GM18867 (cell line): Measurements from ENCODE around the gene AOAH.
"Not testable (repeated sequence)": the region's sequence is repeated elsewhere in the genome, so short reads cannot be mapped to it uniquely, and the experiment has no call there.

Experiments used
- ATAC-seq: cut with Tn5 transposase; IDR thresholded peaks from one replicate; pipeline ENCODE4 v1.9.1; 2021; ENCODE audit warnings: mild to moderate bottlenecking, moderate library complexity; ENCODE audit not compliant: unreplicated experiment

Gene AOAH

GRCh38 chr7:36515847-36516246 is 208.4 kb downstream of the AOAH start:
- no peak for ATAC-seq

DNA sequence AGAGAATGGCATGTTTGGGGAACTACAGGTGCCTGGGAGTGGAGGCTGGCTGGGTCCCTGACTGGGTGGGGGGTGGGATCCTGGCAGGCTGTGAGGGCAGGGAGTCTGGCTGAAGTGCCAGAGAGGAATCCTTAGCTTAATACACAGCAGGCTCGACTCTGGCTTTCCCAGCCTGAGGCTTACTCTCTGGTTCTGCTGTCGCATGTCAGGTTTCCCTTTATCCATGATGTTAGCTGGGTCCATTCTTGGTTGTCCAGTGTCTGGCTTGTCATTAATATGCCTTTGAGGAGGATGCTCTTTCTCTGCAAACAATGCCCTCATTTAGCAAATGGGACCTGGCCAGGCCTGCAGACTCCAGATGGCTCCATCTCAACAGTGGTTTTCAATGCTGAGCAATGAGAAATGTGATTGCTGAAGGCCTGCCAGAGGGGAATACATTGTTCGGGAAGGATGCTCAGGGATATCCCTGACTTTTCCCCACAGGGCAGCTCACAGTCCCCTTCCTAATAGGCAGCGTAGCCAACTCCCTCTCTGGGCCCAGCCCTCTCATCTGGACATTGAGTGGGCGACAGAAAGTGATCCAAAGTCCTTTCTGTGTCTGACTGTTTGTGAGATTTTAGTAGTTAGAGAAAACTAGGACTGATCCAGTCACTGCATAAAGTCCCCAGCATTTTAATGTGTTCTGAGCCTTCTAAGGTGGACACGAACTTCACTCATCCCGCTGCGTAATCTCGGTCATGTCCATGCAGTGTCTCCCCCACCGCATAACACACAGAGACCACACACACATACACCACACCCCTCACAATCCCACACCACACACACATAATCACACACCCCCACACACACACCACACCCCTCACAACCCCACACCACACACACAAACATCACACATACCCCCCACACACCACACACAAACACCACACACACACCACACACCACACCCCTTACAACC is 209.7 kb downstream of the AOAH start:
- ATAC-seq = no peak

DNA sequence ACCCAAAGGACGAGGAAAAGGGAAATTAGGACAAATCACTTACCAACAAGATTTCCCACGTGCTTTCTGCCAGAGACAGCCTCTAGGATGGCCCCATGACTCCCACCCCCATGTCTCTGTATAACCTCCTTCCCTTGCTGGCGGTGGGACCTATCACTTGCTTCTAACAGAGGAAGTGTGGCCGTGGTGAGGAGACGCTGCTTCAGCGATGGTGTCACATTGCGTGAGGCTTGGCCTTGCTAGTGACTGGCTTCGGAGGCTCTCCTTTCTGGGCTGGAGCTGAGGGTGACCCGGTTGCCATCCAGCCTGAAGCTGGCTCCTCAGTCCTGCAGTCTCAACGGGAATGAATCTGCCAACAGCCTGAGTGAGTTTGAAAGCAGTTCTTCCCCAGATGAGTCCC is 210.9 kb downstream of the AOAH start:
- ATAC-seq = no peak

DNA sequence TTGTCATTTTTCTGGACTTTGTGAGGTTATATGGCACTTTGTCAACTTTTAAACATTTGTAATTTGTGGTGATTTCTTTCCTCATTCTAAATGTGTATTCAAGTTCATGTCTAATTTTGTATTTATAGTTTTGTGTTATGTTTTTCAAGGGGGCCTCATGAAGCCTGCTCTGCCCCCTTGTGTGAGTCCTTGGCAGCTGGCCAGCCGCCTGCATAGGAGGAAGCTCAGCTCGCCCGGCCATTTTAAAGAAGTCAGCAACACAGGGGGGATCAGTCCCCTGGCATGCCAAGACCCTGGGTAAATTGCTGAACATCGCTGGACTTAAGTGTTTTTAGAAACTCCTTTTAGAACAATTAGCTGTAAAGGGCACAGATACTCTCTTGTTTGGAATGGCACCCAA is 211.7 kb downstream of the AOAH start:
- ATAC-seq = no peak

GRCh38 chr7:36509962-36510361 is 214.3 kb downstream of the AOAH start:
- no peak for ATAC-seq

- ATAC-seq = no peak
Measured at GRCh38 chr7:36507475-36508440, 216.5 kb downstream of the AOAH start.

DNA sequence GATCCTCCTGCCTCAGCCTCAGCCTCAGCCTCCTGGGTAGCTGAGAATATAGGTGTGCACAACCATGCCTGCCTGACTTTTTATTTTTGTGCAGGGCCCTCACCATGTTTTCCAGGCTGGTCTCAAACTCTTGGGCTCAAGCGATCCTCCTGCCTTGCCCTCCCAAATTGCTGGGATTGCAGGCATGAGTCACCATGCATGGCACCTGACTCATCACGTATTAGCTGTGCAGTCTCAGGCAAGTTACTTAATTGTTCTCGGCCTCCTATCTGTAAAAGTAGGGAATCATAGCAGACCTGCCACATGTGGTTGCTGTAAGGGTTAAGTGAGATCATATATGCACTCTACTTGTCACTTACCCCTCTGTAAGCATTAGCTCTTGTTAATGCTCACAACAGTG is 217.5 kb downstream of the AOAH start:
- ATAC-seq = no peak

DNA sequence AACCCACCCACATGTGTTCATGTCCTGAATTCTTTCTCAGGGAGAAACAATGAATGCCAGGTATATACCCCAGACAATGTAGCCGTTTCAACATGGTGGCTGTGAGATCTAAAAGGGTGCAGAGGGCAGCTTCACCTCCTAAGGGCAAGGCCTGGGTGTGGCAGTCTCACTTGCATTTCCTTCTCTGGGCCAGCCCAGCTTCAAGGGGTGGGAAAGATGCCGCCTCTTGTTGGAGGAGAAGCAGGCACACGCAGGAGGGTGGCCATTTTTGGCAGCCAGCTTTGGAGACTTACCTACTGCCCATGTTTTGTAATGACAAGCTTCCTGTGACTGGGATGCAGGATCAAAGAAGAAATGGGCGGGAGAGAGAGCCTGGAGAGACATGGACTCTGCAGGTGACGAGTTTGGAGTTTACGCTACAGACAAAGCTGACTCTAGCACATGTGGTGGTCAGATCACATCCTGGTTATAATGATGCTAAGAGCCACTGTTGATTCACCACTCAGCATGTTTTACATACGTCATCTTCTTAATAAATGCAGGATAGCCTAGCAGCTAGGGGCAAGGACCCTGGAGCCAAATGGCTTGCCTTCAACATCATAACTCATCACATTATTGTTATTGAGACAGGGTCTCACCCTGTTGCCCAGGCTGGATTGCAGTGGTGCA is 218.0 kb downstream of the AOAH start:
- no peak for ATAC-seq

DNA sequence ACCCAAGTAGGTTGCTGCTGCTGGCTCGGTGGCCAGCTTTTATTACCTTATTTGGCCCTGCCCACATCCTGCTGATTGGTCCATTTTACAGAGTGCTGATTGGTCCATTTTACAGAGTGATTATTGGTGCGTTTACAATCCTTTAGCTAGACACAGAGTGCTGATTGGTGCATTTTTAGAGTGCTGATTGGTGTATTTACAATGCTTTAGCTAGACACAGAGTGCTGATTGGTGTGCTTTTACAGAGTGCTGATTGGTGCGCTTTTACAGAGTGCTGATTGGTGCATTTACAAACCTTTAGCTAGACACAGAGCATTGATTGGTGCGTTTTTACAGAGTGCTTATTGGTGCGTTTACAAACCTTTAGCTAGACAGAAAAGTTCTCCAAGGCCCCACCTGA is 219.7 kb downstream of the AOAH start:
- not testable (repeated sequence) for ATAC-seq

- ATAC-seq = not testable (repeated sequence)
Measured at GRCh38 chr7:36504216-36504615, 220.1 kb downstream of the AOAH start.

DNA sequence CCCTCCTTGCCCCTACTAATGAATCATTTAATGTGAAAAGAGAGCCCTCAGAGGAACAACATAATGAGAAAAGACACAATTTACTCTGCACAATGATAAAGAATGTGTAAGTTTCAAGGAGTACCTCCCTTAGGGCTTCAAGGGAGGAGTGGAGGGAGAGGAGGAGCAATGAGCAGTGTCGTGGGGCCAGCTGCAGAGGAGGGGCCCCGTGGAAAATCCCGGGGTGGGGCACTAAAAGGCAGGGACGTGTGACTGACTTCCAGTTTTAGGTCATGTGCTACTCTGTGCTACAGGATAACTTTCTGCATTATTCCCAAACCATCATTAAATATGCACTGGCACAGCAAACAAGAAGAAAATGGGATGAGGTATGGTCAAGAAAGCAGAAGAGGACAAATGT is 226.5 kb downstream of the AOAH start:
- ATAC-seq = no peak

DNA sequence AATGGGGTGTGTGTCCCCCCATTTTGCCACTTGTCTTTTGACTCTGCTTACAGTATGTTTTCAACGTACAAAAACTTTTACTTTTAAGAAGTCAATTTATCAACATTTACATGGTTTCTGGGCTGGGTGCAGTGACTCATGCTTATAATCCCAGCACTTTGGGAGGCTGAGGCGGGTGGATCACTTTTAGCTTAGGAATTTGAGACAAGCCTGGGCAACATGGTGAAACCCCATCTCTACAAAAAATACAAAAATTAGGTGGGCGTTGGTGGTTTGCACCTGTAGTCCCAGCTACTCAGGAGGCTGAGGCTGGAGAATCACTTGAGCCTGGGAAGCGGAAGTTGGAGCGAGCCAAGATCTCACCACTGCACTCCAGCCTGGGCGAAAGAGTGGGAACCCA is 227.1 kb downstream of the AOAH start:
- ATAC-seq = not testable (repeated sequence)

DNA sequence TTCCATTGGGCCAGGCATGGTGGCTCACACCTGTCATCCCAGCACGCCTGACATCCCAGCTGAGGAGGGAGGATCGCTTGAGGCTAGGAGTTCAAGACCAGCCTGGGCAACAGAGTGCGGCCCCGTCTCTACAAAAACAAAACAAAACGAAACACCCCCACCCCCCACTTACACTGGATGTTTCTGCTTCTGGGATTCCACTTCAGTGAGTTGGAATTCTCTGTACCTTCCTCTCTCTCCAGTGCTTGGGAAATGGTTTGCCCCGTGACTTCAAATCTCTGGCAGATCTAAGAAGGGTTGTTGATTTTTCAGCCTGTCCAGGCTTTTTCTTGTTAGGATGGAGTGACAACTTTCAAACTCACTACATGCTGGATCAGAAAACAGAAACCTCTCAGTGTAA is 227.7 kb downstream of the AOAH start:
- ATAC-seq = no peak

- ATAC-seq = no peak
Measured at GRCh38 chr7:36491317-36491716, 233.0 kb downstream of the AOAH start.

DNA sequence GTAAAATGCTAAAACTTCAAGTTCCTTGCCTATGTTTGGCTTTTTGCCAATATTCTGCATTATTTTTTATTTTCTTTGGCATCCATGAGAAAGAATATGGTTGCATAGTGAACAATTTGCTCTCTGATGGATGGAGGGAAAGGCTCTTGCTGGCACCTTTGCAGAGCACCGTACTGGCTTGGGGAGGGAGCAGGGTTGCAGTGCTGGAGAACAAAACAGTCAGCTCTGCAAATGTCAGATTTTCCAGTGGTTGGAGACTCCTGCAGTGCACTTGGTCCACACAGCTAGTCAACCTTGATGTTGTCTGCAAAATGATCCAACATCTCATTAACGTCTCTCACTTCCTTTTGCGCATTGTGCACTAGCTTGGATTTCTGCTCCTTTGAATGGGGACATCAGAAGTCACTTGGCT is 233.9 kb downstream of the AOAH start:
- ATAC-seq = no peak

DNA sequence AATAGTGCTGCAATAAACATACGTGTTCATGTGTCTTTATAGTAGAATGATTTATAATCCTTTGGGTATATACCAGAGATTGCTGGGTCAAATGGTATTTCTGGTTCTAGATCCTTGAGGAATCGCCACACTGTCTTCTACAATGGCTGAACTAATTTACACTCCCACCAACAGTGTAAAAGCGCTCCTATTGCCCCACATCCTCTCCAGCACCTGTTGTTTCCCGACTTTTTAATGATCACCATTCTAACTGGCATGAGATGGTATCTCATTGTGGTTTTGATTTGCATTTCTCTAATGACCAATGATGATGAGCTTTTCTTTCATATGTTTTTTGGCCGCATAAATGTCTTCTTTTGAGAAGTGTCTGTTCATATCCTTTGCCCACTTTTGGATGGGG is 235.6 kb downstream of the AOAH start:
- ATAC-seq = not testable (repeated sequence)

- ATAC-seq = no peak
Measured at GRCh38 chr7:36487756-36488336, 236.4 kb downstream of the AOAH start.

DNA sequence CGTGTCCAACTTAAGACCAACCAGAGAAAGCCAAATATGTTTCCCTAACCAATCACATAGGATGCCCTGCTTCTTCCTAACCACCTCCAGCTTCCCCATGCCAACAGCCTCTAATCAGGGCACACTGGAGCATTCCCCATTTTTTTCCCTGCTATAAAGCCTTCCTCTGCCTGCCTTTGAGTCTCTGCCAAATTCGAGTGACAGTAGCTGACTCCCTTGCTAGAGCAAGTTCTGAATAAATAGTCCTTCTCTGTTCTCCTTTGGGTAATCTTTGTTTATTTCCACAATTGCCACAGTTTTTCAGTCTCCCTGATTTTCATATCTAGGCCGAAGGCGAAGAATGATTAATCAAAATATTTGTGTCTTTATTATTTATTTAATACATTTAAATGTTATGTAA is 238.0 kb downstream of the AOAH start:
- ATAC-seq = no peak

- ATAC-seq = no peak
Measured at GRCh38 chr7:36484265-36484664, 240.0 kb downstream of the AOAH start.

GRCh38 chr7:36483853-36484252 is 240.4 kb downstream of the AOAH start:
- not testable (repeated sequence) for ATAC-seq

DNA sequence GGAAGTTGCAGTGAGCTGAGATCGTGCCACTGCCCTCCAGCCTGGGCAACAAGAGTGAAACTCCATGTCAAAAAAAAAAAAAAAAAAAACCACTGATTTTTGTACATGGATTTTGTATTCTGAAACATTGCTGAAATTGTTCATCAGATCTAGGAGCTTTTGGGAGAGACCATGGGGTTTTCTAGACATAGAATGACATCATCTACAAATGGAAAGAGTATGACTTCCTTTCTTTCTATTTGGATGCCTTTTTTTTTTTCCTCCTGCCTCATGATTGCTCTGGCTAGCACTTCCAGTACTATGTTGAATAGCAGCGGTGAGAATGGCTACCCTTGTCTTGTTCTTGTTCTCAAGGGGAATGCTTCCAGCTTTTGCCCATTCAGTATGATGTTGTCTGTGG is 245.5 kb downstream of the AOAH start:
- no peak for ATAC-seq
